Chondrocyte (in vitro differentiated cells): Measurements from ENCODE around the gene DNASE1L2. TPM values are rescaled to one million over a fixed set of nuclear protein-coding genes. Genes with fewer than 3 reads are reported as not detected.
"Not testable (repeated sequence)": the region's sequence is repeated elsewhere in the genome, so short reads cannot be mapped to it uniquely, and the experiment has no call there.

Experiments used
- DNase-seq: peaks from one replicate; pipeline ENCODE4 v3.0.0; 2021; ENCODE audit warnings: mixed read lengths, low spot score
- H3K27ac Mint-ChIP-seq: one replicate; pipeline ENCODE4 v1.8.0; 2021; ENCODE audit warnings: mild to moderate bottlenecking, moderate library complexity, mixed read lengths; ENCODE audit not compliant: unreplicated experiment
- H3K27me3 Mint-ChIP-seq: 2 replicates; pipeline ENCODE4 v1.8.0; 2021; ENCODE audit warnings: low read depth, mixed read lengths
- H3K36me3 Mint-ChIP-seq: 2 replicates; pipeline ENCODE4 v1.8.0; 2021; ENCODE audit warnings: low read depth, mixed read lengths
- H3K4me1 Mint-ChIP-seq: 2 replicates; pipeline ENCODE4 v1.8.0; 2021; ENCODE audit warnings: low read depth, mild to moderate bottlenecking, mixed read lengths
- H3K4me3 Mint-ChIP-seq: one replicate; pipeline ENCODE4 v1.8.0; 2021; ENCODE audit warnings: mild to moderate bottlenecking, moderate library complexity, mixed read lengths; ENCODE audit not compliant: unreplicated experiment
- H3K9me3 Mint-ChIP-seq: 2 replicates; pipeline ENCODE4 v1.8.0; 2021; ENCODE audit warnings: low read depth, mixed read lengths
- CTCF ChIP-seq: fragments of 200-600 bp; sonication (generic); IDR thresholded peaks from 2 replicates; pipeline ENCODE4 v1.5.0; 2021; ENCODE audit warnings: antibody characterized with exemption, mild to moderate bottlenecking, moderate library complexity
- total RNA-seq: library from RNA; stranded (reverse); gene quantifications from 3 replicates; pipeline ENCODE4 v1.2.1, GENCODE V29; 2021

The DNASE1L2 gene
- total RNA-seq, 1 donor from 2014 or later: 0.97 TPM

DNA sequence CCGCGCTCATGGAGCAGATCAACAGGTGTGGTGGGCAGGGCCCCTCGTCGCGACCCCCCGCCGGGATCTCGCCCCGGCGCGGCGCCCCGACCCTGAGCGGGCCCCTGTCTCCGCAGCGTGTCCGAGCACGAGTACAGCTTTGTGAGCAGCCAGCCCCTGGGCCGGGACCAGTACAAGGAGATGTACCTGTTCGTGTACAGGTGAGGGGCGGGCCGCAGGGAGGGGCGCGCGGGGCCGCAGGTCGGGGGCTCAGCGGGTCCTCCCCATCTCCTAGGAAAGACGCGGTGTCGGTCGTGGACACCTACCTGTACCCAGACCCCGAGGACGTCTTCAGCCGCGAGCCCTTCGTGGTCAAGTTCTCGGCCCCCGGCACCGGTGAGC is 848 bp downstream of the DNASE1L2 start:
- Mint-ChIP-seq H3K9me3 (no peaks in the 10 kb centered on the region), H3K4me3 (no peak overlapping the region), H3K36me3 (peaks cover 5% of the 10 kb centered on the region), H3K4me1 (no peaks in the 10 kb centered on the region), H3K27ac (no peak overlapping the region), H3K27me3 (no peaks in the 10 kb centered on the region)
- TF ChIP-seq CTCF: no peak
- DNase-seq: no peak

DNA sequence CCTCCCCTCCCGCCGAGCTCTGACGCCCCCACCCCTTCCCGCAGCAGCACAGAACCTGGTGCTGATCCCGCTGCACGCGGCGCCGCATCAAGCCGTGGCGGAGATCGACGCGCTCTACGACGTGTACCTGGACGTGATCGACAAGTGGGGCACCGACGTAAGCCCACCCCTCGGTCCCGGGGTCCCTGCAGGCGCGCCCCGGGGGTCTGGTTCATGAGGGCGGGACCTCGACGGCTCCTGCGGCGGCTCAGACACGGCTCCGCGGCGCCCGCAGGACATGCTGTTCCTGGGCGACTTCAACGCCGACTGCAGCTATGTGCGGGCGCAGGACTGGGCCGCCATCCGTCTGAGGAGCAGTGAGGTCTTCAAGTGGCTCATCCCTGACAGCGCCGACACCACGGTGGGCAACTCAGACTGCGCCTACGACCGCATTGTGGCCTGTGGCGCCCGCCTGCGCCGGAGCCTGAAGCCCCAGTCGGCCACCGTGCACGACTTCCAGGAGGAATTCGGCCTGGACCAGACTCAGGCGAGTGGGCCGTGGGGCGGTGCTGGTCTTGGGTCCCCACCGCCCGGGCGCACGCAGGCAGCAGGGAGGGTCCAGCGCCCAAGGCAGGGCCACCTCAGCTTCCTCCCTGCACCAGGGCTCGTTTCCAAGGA is 1.4 kb downstream of the DNASE1L2 start:
- Mint-ChIP-seq H3K4me1 (no peaks in the 10 kb centered on the region), H3K9me3 (no peaks in the 10 kb centered on the region), H3K27ac (no peak overlapping the region), H3K36me3 (peaks cover 8% of the 10 kb centered on the region), H3K4me3 (no peak overlapping the region), H3K27me3 (no peaks in the 10 kb centered on the region)
- DNase-seq: no peak
- no peak for TF ChIP-seq CTCF

DNA sequence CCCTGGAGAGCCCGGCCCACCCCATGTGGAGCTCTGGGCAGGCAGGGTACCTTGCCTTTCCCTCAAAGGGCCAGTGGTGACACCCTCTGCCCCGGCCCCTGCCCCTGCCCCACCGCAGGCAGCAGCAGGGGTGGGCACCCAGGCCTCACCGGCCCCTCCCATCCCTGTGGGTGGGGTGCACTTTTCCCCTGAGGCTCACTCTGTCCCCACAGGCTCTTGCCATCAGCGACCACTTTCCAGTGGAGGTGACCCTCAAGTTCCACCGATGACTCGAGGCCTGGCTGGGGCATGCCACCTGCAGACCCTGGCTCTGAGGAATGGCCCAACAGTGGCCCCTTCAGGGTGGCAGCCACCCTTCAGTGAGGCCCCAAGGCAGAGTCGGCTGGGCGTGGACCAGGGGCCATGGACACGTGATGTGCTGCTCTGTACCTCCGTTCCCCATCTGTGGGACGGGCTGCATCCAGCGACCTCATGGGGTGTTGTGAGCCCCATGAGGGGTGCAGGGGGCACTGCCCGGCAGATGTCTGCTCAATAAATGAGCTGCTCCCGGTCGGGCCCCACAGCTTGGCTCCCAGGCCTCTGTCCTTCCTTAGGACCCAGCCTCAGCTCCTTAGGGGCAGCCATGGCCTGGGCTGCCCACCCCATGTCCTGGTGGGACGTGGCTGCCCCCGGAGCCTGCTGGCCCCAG is 2.0 kb downstream of the DNASE1L2 start:
- no peak overlapping the region for H3K4me3 Mint-ChIP-seq
- no peaks in the 10 kb centered on the region for H3K27me3 Mint-ChIP-seq
- H3K36me3 Mint-ChIP-seq: peaks cover 8% of the 10 kb centered on the region
- H3K4me1 Mint-ChIP-seq: no peaks in the 10 kb centered on the region
- H3K9me3 Mint-ChIP-seq: no peaks in the 10 kb centered on the region
- no peak for TF ChIP-seq CTCF
- no peak for DNase-seq
- no peak overlapping the region for H3K27ac Mint-ChIP-seq

- Mint-ChIP-seq H3K4me3 (no peak overlapping the region), H3K36me3 (peaks cover 5% of the 10 kb centered on the region), H3K27ac (no peak overlapping the region), H3K4me1 (no peaks in the 10 kb centered on the region), H3K27me3 (no peaks in the 10 kb centered on the region), H3K9me3 (no peaks in the 10 kb centered on the region)
- no peak for DNase-seq
- TF ChIP-seq CTCF: no peak
Measured at GRCh38 chr16:2238838-2239675, 2.8 kb downstream of the DNASE1L2 start.

DNA sequence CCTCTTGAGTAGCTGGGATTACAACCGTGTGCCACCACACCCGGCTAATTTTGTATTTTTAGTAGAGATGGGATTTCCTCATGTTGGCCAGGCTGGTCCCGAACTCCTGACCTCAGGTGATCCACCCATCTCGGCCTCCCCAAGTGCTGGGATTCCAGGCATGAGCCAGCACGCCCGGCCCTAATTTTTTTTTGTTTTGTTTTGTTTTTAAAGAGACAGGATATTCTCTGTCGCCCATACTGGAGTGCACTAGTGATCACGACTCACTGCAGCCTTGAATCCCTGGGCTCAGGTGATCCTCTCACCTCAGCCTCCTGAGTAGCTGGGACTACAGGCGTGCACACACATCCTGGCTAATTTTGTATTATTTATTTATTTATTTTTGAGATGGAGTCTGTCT is 4.1 kb downstream of the DNASE1L2 start:
- H3K4me1 Mint-ChIP-seq, H3K9me3 Mint-ChIP-seq, DNase-seq, H3K27me3 Mint-ChIP-seq, H3K27ac Mint-ChIP-seq, H3K36me3 Mint-ChIP-seq, H3K4me3 Mint-ChIP-seq: not testable (repeated sequence)
